Ascending aorta (tissue), 2 donors: Measurements from ENCODE around the gene DNAH3. TPM values are rescaled to one million over a fixed set of nuclear protein-coding genes. Genes with fewer than 3 reads are reported as not detected.

Source experiments
- DNase-seq, 2 donors: peaks; one replicate each; pipeline ENCODE4 v3.0.0-alpha.2; 2019; ENCODE audit warnings: low spot score in 2 of 2
- H3K27ac ChIP-seq, 2 donors: fragments of 200-600 bp; sonication (generic); one replicate each; pipeline ENCODE4 v1.5.1; 2016 to 2017; ENCODE audit warnings: mild to moderate bottlenecking in 1 of 2
- H3K27me3 ChIP-seq: fragments of 200-600 bp; sonication (generic); one replicate; pipeline ENCODE4 v1.5.1; 2017
- H3K36me3 ChIP-seq, 2 donors: fragments of 200-600 bp; sonication (generic); one replicate each; pipeline ENCODE4 v1.5.1; 2016
- H3K4me1 ChIP-seq, 2 donors: fragments of 200-600 bp; sonication (generic); one replicate each; pipeline ENCODE4 v1.5.1; 2016 to 2017; ENCODE audit warnings: mild to moderate bottlenecking in 1 of 2
- H3K4me3 ChIP-seq, 2 donors: fragments of 200-600 bp; sonication (generic); one replicate each; pipeline ENCODE4 v1.5.1; 2016 to 2017; ENCODE audit warnings: mild to moderate bottlenecking in 1 of 2
- H3K9me3 ChIP-seq, 2 donors: fragments of 200-600 bp; sonication (generic); one replicate each; pipeline ENCODE4 v1.5.1; 2016
- CTCF ChIP-seq, 3 experiments: fragments of 200-600 bp in 2 of 3; fragments of 450-650 bp in 1 of 3; sonication (generic) in 2 of 3; IDR thresholded peaks; one replicate each; pipeline ENCODE4 v1.5.1; 2016 to 2019; ENCODE audit warnings: antibody characterized with exemption in 3 of 3, mild to moderate bottlenecking in 1 of 3, moderate library complexity in 1 of 3
- intact Hi-C: fragments of 100-400 bp; cut with DNase I; formaldehyde crosslinking; loops from one replicate; pipeline ENCODE4 v1.15.1; 2023
- total RNA-seq: library from RNA; depleted of rRNA; stranded (reverse); fragments of >200 nt; gene quantifications from one replicate; pipeline ENCODE4 v1.1.0, GENCODE V29; 2016

The DNAH3 gene
- total RNA-seq, 1 donor from 2014 or later = 0.32 TPM

GRCh38 chr16:20906341-20907255 lies 244.0 kb downstream of the DNAH3 start:
- no peaks in the 10 kb centered on the region for H3K27me3 ChIP-seq
- no peaks in the 10 kb centered on the region for H3K36me3 ChIP-seq
- peaks cover 26 to 89% of the 10 kb centered on the region in 2 donors for H3K4me1 ChIP-seq
- DNase-seq = peak in 1 of 2 donors; percentile 76
- peak overlapping the region; percentile 96 to 100 for H3K27ac ChIP-seq
- no peaks in the 10 kb centered on the region for H3K9me3 ChIP-seq
- TF ChIP-seq CTCF (IDR thresholded peaks at IDR 0.05) = no peak
- H3K4me3 ChIP-seq = peak overlapping the region in 1 of 2 donors; percentile 38
- intact Hi-C loops = loop anchor here (5.0 kb wide), 1 partner anchor 1301 kb away; the partner anchor contains the start of gene EEF2K

- peak overlapping the region in 1 of 2 donors; percentile 38 for H3K4me3 ChIP-seq
- no peak for TF ChIP-seq CTCF (IDR thresholded peaks at IDR 0.05)
- intact Hi-C loops = loop anchor here (5.0 kb wide), 1 partner anchor 1302 kb away; the partner anchor contains the start of gene EEF2K
- no peaks in the 10 kb centered on the region for H3K27me3 ChIP-seq
- H3K27ac ChIP-seq = peak overlapping the region; percentile 96 to 100
- DNase-seq = no peak
- H3K36me3 ChIP-seq = no peaks in the 10 kb centered on the region
- peaks cover 19 to 82% of the 10 kb centered on the region in 2 donors for H3K4me1 ChIP-seq
- H3K9me3 ChIP-seq = no peaks in the 10 kb centered on the region
Measured at GRCh38 chr16:20905576-20905975, 245.1 kb downstream of the DNAH3 start.

- intact Hi-C loops = loop anchor here (5.0 kb wide), 6 partner anchors 102 to 1303 kb away; partner anchors contain the start of genes EEF2K, LDAF1 and THUMPD1
- Histone ChIP-seq H3K36me3 (no peaks in the 10 kb centered on the region), H3K9me3 (no peaks in the 10 kb centered on the region), H3K27ac (peak overlapping the region; percentile 96 to 100), H3K4me1 (peaks cover 17 to 73% of the 10 kb centered on the region in 2 donors), H3K4me3 (no peak overlapping the region), H3K27me3 (no peaks in the 10 kb centered on the region)
- DNase-seq = no peak
- no peak for TF ChIP-seq CTCF (IDR thresholded peaks at IDR 0.05)
Measured at GRCh38 chr16:20904507-20905081, 246.1 kb downstream of the DNAH3 start.

GRCh38 chr16:20903899-20904506 lies 246.6 kb downstream of the DNAH3 start:
- no peaks in the 10 kb centered on the region for H3K36me3 ChIP-seq
- TF ChIP-seq CTCF (IDR thresholded peaks at IDR 0.05) = no peak
- H3K27me3 ChIP-seq = no peaks in the 10 kb centered on the region
- peaks cover 17 to 70% of the 10 kb centered on the region in 2 donors for H3K4me1 ChIP-seq
- no peaks in the 10 kb centered on the region for H3K9me3 ChIP-seq
- no peak overlapping the region for H3K4me3 ChIP-seq
- peak overlapping the region; percentile 96 to 100 for H3K27ac ChIP-seq
- intact Hi-C loops = loop anchor here (5.0 kb wide), 5 partner anchors 102 to 1288 kb away; partner anchors contain the start of genes LDAF1 and THUMPD1
- no peak for DNase-seq

GRCh38 chr16:20903116-20903898 lies 247.3 kb downstream of the DNAH3 start:
- intact Hi-C loops = loop anchor here (5.0 kb wide), 5 partner anchors 101 to 1289 kb away; partner anchors contain the start of genes LDAF1 and THUMPD1
- H3K4me1 ChIP-seq = peaks cover 17 to 65% of the 10 kb centered on the region in 2 donors
- no peak for TF ChIP-seq CTCF (IDR thresholded peaks at IDR 0.05)
- H3K9me3 ChIP-seq = no peaks in the 10 kb centered on the region
- DNase-seq = no peak
- H3K27ac ChIP-seq = peak overlapping the region; percentile 96 to 100
- no peaks in the 10 kb centered on the region for H3K36me3 ChIP-seq
- H3K27me3 ChIP-seq = no peaks in the 10 kb centered on the region
- H3K4me3 ChIP-seq = no peak overlapping the region
